GM21360 (cell line): ENCODE data around the gene ANKRA2.
"Not testable (repeated sequence)": the region's sequence is repeated elsewhere in the genome, so short reads cannot be mapped to it uniquely, and the experiment has no call there.

Experiments used
- ATAC-seq: cut with Tn5 transposase; IDR thresholded peaks from one replicate; pipeline ENCODE4 v1.9.1; 2021; ENCODE audit warnings: mild to moderate bottlenecking, moderate library complexity; ENCODE audit not compliant: unreplicated experiment

The ANKRA2 gene

DNA sequence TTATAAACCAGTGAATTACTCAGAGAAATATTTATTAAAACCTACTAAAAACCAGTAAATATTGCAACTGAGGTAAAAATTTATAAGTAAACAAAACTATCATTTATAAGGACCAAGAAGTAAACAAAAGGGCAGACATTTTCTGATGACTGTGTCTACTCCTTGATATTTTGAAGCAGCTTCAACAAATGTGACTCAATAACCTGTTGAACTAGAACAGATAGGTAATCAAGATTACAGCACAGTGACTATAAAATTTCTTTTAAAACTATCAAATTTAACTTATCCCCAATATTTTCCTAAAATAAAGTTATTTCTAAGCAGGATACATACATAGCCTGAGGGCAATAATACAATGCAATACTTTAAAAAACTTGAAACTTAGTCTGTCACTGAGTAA is 12.8 kb downstream of the ANKRA2 start:
- ATAC-seq, result no peak

DNA sequence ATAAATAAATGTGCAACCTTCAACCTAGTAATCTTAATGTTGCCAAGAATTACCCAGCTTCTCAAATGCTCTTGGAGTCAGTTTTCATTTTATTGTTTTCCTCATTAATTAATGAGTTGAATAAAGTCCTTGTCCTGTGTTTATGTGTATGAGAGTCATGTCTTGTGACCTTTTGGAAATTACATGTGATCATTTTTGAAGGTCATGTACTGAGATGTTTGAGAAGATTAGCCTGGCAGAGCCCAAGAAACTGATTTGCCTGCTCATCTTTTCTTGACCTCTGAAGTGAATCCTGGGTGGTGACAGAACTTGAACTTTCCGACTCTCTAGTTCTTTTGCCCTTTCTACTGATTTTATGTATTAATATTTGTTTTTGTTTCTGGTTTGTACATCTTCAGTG is 15.4 kb downstream of the ANKRA2 start:
- no peak for ATAC-seq

DNA sequence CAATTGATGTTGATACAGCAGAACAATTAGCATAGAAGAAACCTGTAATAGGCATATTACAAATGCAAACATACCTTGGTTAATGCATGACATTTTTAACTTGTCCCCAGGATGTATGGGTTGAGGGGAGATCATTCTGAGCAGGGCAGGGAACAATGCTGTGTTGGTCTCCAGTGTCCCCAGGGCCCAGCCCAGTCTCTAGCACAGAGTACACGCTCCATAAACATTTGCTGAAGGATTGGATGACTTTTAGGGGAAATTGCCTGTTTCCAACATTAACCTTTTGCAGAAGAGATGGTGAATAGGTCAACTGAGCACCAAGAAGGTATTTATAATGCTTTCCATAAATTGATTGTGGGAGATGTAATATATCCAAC is 20.0 kb downstream of the ANKRA2 start:
- ATAC-seq, result no peak

DNA sequence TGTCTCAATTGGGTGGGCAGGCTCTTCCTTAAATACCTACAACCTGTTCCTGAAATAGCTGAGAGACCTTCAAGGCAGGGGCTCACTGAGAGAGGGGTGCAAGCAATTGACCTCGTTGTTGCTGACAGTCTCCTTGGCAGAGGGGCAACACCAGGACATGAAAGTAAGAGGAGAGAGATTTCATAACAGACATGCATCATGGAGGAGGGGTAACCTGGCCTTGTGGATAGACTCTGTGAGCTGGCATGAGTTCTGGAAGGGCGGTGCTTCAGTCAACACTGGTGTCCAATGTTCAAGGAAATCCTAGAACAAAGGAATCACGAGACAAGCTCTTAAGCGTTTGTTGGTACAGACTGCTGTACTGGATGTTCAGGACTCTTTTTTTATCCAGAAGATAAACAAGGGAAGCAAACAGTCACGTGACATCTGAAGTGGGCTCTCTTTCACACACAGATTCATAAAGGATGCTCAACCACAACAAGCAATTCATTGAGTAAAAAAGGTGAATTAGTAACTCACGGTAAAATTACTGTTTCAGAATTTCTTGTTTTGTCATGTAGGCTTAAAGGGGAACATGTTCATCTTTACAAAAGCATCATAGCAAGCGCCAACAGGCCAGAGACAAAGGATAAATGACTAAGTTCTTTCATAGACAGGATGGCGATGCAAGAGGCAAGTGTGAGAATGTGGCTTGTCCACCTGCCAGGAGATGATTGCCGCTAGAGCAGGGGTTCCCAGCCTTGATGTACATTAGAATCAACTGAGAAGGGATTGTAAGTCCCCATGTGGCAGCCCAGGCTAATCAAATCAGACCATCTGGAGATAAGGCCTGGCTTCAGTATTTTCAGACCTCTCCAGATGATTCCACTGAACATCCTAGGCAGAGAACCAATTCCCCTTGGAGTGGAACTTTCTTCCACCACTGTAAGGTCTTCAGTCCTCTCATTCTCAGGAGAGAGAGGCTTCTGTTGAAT is 20.7 kb downstream of the ANKRA2 start:
- no peak for ATAC-seq

DNA sequence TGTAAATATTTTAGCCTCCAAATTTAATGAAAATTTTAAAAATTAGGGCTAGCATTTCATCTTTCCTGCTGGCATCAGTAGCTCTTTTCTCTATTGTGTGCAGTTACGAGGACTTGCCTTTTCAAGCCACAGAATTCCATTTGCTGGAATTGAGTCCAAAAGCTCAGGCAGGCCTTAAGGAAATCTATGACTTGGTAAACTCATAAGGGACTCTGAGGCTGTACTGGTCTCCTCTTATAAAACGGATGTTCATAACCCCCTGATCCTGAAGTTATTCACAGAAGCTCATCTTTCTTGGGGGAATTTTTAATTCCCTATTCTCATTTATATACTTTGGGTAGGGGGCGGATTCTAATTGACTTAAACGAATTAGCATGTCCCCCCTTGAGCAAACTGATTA is 23.4 kb downstream of the ANKRA2 start:
- no peak for ATAC-seq

- no peak for ATAC-seq
These were observed 25.2 kb downstream of the ANKRA2 start for GRCh38 chr5:73540192-73540591.

- no peak for ATAC-seq
These were observed 25.7 kb downstream of the ANKRA2 start for GRCh38 chr5:73539730-73540129.

DNA sequence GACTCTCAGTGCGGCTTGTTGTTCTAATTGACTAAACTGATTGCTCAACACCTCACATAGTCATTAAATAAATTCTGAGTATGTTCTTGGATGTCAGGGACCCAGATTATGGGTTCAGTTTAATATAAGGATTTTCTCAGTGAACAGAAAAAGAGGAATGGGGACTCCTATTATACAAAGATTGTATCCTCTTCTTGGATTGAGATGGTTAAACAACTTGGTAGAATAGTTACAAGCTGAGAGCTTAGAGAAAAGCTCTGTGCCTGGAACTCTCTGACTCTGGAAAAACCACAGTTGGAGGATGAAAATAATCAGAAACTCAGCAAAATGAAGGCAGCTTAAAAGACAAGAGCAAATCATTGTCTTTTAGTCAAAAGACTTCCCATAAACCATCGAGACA is 30.5 kb downstream of the ANKRA2 start:
- no peak for ATAC-seq

DNA sequence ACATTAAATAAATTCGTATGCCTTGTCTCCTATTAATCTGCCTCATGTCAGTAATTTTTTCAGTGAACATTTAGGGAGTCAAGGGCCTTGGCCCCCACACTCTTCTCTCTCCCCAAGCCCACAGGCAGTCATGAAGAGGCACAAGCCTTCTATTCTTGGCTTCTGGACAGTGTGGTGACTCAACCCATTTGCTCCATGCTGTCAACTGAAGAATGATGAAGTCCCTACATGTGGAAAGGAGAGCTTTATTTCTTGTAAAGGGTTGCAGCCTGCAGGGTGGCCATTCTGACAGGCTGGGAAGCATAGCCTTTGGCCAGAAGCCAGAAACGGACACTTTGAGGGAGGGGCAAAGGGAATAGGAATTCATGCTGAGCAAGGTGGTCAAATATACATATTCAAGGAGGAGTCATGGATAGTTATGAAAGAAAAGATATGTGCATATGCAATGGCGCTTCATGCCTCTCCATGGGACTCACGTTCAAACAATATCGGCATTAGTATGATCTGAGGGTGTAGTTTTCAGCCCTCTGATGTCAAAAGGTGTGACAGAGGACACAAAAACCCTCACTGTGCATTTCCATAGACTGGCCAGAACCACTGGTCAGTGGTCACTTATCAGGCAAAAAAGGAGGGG is 31.3 kb downstream of the ANKRA2 start:
- ATAC-seq, result no peak

GRCh38 chr5:73532195-73532594 is 33.2 kb downstream of the ANKRA2 start:
- no peak for ATAC-seq

GRCh38 chr5:73531356-73531755 is 34.1 kb downstream of the ANKRA2 start:
- no peak for ATAC-seq

DNA sequence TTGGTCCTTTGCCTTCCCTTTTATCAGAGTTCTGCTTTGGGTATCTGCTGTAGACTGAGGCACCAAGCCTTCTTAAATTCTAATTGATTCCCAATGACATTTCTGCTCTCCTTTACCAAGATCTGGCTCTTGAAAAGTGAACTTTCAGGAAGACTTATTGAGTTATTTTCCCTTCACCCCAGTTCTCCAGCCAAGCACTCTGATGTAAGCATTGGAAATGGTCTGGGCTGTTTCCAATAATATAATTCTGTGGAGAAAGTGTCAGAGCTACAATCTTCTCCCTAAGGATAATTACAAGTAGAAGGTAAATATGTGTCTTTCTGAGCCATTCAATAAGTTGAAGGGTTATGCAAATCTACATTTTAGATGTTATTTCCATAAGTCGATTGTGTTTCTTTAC is 36.4 kb downstream of the ANKRA2 start:
- no peak for ATAC-seq

- ATAC-seq, result no peak
These were observed 37.2 kb downstream of the ANKRA2 start for GRCh38 chr5:73528248-73528647.

DNA sequence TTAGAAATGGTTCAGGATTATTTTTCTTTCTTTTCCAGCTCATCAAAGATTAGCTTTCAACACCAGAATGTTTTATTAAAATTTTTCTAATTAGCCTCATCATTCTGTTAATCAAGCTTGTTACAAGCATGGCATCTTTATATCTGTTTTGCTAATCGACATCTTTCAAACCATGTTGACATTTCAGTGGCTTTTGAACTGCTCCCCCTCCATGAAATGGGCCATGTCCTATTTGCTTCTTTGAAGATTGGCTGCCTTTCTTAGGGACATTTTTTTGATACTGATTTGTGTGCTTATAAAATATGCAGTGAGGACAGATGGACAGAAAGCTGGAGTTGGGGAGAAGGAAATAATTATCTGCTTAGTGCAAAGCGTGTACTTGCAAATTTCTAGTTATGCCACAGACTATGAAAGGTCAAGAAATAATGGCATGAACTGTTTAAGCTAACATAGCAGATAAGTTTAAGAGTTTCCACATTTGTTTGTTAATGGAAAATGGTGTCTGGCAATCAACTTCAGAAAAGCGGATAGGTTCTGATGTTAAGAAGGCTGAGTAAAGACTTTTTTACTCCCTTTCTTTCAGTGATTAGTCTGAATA is 39.7 kb downstream of the ANKRA2 start:
- no peak for ATAC-seq

DNA sequence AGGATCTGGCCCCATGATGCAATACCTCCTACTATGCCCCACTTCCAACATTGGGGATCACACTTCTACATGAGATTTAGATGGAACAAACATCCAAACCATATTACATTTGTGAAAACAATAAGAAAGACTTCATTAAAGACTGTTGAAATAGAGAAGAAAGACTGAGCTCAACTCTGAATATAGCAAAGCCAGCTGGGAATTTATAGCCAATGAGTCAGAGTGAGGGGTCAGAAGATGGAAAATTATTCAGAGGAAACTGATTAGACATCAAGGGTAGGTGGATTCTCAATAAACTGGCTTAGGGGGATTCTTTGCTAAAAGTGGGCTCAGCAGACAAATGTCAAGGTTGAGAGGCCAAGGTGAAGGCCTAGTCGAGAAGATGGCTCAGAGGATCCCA is 41.6 kb downstream of the ANKRA2 start:
- ATAC-seq, result no peak

GRCh38 chr5:73522989-73523388 is 42.5 kb downstream of the ANKRA2 start:
- no peak for ATAC-seq

- peak; percentile 92 for ATAC-seq
These were observed 45.7 kb downstream of the ANKRA2 start for GRCh38 chr5:73519531-73520283.

DNA sequence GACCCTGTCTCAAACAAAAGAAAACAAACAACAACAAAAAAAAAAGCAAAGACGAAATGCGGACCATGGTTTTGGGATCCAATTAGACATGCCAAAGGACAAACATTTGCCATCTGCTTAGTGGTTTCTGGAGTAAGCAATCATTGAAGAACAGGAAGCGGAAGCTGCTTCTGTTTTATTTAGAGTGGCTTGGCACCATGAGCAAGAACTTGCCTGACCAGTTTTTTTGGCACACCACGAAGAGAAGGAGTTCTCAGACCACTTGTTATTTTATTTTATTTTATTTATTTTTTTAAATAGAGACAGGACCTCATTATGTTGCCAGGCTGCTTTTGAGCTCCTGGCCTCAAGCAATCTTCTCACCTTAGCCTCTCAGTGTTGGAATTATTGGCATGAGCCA is 50.2 kb downstream of the ANKRA2 start:
- ATAC-seq, result no peak

GRCh38 chr5:73514418-73514817 is 51.0 kb downstream of the ANKRA2 start:
- no peak for ATAC-seq

DNA sequence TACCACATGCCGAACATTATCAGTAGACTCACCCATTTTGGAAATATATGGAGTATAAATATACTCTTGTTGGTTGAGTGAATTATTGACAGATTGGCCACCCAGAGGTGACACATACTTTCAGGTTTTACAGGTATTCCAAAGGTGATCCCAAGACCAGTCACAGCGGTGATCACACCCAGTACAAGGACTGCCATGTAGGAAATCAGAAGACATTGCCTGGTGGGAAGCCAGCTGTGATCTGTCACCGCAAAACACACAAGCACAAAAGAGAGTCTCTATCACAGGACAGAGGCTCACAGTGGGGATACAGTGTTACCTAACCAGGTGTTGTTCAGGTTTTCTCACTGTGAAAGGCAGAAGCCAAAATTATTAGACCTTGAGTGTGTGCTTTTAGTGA is 51.4 kb downstream of the ANKRA2 start:
- no peak for ATAC-seq

GRCh38 chr5:73508521-73508920 is 56.9 kb downstream of the ANKRA2 start:
- not testable (repeated sequence) for ATAC-seq
